GM18861 (cell line): Measurements from ENCODE around the gene CD6.

Source experiments
- ATAC-seq: cut with Tn5 transposase; IDR thresholded peaks from one replicate; pipeline ENCODE4 v1.9.1; 2021; ENCODE audit not compliant: unreplicated experiment

The CD6 gene

GRCh38 chr11:61008971-61009370, 37.5 kb downstream of the CD6 start:
- no peak for ATAC-seq

GRCh38 chr11:61009392-61010275, 38.2 kb downstream of the CD6 start:
- ATAC-seq: no peak

- no peak for ATAC-seq
Observed at GRCh38 chr11:61010466-61011228, 39.2 kb downstream of the CD6 start.

GRCh38 chr11:61011229-61011870, 39.9 kb downstream of the CD6 start:
- ATAC-seq: no peak

DNA sequence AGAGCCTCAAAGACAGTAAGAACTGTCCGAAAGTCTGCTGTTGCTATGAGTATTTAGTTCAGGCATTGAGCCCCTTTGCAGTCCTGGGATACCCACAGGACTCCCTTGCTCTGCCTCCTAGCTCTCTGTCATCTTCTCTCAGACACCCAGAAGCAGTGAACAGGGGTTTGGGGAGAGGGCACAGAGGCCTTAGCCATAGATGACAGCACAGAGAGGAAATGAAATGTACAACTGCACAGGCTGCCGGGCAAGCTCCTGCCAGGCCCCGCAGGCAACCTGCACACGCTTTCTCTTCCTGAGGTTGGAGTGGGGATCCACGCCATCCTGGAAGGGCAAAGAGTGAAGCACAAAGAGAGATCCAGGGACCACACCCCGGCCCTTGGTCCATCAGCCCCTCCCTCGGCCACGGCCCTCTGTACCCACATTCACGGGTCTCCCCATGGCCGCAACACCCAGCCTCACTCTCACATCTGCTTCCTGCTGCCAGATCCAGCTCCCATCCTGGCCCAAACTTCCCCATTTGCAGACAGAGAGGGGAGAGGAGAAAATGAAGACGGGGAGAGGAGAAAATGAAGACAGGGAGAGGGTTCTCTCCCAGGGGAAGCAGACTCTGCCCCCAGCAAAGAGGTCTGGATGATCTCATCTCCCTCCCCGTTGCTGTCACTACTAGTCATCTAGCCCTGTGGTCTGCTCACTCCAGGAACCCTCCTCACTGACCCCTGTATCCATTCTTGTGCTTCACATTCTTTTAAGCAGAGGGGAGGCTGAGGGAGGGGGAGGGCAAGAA, 40.7 kb downstream of the CD6 start:
- ATAC-seq: no peak

GRCh38 chr11:61012737-61013215, 41.3 kb downstream of the CD6 start:
- no peak for ATAC-seq

DNA sequence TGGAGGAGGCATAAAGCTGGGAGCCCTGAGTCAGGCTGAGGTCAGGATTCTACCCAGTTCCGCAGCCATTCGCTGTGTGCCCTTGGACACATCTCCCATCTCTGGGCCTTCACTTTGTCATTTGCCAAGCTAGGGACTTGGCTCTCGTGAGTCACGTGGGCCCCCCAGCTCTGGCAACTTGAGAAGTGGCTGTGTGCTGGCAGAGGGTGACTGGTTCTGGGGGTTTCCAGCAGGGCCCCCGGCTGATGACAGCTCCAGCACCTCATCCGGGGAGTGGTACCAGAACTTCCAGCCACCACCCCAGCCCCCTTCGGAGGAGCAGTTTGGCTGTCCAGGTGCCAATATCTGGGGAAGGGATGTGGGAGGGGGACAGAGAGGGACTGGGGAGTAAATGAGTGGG, 46.6 kb downstream of the CD6 start:
- no peak for ATAC-seq

GRCh38 chr11:61019037-61019831, 47.8 kb downstream of the CD6 start:
- no peak for ATAC-seq

GRCh38 chr11:61019832-61020405, 48.4 kb downstream of the CD6 start:
- no peak for ATAC-seq

DNA sequence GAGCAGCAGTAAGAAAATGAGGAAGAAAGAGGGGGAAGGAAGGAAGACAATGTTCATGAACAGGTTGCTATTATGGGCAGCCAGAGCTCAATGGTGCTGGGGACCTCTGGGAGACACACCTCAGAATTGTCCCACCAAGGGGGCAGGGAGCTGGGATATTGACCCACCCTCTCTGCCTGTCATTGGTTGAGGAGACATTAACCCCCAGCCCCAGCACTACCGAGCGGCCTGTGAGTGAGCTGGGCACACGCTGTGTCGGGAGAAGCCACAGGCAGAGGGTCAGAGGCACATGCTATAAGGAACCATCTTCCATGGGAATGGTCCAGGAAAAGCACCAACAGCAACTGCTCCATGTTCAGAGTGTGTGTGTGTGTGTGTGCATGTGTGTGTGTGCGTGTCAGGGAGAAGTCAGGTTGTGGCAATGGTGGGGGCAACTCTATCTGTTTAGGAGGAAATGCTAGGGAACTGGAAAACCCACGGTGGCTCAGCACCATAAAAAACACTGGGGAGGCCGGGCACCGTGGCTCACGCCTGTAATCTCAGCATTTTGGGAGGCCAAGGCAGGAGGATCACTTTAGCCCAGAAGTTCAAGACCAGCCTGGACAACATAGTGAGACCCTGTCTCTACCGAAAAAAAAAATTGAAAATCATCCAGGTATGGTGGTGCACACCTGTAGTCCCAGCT, 49.2 kb downstream of the CD6 start:
- no peak for ATAC-seq

- ATAC-seq: no peak
Observed at GRCh38 chr11:61021661-61022212, 50.3 kb downstream of the CD6 start.

DNA sequence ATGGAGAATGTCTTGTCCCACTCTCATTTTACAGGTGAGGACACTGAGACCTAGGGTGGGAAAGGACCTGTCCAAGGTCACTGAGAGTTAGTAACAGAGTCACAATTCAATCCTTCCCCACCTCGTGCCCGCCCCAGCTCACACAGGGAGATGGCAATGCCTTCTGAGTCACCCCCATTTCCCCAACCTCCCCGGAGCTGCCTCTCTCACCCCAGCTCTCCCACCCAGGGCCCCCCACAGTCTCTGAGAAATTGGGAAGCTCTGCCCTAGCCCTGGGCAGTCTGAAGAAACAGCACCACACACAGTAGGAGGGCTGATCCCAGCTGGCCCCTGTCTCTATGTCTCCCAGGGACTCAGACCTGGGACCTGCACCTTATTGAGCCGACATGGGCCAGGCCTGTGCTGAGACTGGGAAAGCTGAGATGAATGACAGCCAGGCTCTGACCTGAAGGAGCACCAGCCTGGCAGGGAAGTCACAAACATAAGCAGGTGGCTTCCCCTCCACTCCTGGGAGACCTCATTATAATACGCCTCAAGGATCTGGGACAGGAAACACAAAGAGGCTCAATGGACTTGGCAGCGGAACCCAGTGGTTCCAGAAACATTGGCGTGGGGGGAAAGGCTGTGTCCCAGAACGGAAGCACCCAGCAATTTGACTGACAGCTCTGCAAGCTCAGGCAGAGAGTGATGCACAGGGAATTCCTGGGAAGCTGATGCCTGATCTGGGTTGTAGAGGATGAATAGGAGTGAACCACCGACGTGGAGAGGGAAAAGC, 51.0 kb downstream of the CD6 start:
- ATAC-seq: no peak

DNA sequence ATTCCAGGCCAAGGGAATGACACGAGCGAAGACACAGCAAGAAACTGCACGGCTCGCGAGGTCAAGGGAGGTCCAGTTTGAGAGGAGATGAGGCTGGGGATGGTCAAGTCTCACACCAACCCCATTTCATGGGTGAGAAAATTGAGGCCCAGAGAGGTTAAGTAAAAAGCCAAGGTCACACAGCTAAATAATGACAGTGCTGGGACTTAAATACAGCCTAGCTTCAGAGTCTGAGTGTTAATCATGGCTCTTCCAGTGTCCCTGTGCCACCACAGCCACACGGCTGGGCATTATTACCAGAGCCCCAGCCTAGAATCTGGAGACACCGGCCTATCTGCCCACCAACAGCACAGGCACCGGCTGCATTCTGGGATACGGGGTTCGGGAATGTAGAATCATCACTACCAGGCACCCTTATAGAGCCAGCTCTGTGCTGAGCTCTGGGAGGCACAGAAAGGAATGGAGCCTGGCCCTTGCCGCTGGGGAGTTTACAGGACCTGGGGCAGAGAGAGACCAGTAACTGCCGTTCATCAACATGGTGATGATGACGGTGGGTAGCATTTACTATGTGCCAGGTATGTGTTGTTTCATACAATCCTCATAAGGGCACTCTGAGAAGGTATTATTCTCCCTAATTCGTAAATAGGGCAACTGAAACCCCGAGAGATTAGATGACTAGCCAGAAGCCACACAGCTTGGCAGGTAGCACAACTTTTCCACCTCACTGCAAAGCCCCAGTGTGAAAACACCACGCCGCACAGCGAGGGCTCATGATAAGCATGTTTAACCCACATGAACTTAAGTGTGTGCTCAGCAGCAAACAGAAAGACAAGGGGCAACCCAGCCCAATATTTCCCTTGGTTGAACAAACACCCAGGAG, 51.8 kb downstream of the CD6 start:
- ATAC-seq: no peak

GRCh38 chr11:61023966-61024295, 52.5 kb downstream of the CD6 start:
- no peak for ATAC-seq

- no peak for ATAC-seq
Observed at GRCh38 chr11:61024938-61025820, 53.7 kb downstream of the CD6 start.

DNA sequence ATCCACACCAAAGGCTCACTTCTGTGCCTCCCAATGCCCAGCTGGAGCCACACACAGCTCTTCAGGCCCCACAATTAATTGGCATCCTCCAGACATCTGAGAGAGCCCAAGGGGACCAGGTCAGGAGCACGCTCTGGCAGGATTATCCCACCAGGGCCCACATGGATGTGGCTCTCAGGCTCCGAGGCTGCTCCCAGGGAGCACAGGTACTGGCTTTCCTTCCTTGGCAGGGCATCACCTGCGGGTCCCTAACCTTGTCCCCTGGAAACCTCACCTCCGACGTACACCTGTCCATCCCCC, 54.3 kb downstream of the CD6 start:
- no peak for ATAC-seq
